Parathyroid adenoma (tissue), 2 donors: ENCODE results near the gene TBC1D20.

ENCODE experiments used
- H2AFZ ChIP-seq: fragments of 300-600 bp; sonication (generic); one replicate; pipeline ENCODE4 v1.7.0; 2017; ENCODE audit warnings: antibody characterized with exemption, mild to moderate bottlenecking
- H3K27ac ChIP-seq: fragments of 300-600 bp; sonication (generic); one replicate; pipeline ENCODE4 v1.7.0; 2017
- H3K27me3 ChIP-seq: fragments of 300-600 bp; sonication (generic); one replicate; pipeline ENCODE4 v1.7.0; 2017; ENCODE audit warnings: low read length; ENCODE audit not compliant: control insufficient read depth, insufficient read depth
- H3K36me3 ChIP-seq: fragments of 300-600 bp; sonication (generic); one replicate; pipeline ENCODE4 v1.7.0; 2017; ENCODE audit warnings: low read length; ENCODE audit not compliant: control insufficient read depth, insufficient read depth
- H3K4me1 ChIP-seq: fragments of 300-600 bp; sonication (generic); one replicate; pipeline ENCODE4 v1.7.0; 2017; ENCODE audit warnings: control low read depth
- H3K4me2 ChIP-seq: fragments of 300-600 bp; sonication (generic); one replicate; pipeline ENCODE4 v1.7.0; 2017; ENCODE audit warnings: low read length
- H3K4me3 ChIP-seq: fragments of 300-600 bp; sonication (generic); one replicate; pipeline ENCODE4 v1.7.0; 2017; ENCODE audit warnings: low read depth, low read length
- H3K79me2 ChIP-seq: fragments of 300-600 bp; sonication (generic); one replicate; pipeline ENCODE4 v1.7.0; 2017; ENCODE audit warnings: control low read depth
- H3K9ac ChIP-seq: fragments of 300-600 bp; sonication (generic); one replicate; pipeline ENCODE4 v1.7.0; 2017; ENCODE audit warnings: mild to moderate bottlenecking
- H3K9me3 ChIP-seq: fragments of 300-600 bp; sonication (generic); one replicate; pipeline ENCODE4 v1.7.0; 2017; ENCODE audit warnings: low read length; ENCODE audit not compliant: control insufficient read depth
- TF ChIP-seq, protein P1 (sequence below): fragments of 300-600 bp; sonication (generic); IDR thresholded peaks from one replicate; pipeline ENCODE4 v1.7.0; 2017; ENCODE audit warnings: antibody characterized with exemption, mild to moderate bottlenecking
- donor health status: primary hyperparathyroidism.

The TBC1D20 gene

DNA sequence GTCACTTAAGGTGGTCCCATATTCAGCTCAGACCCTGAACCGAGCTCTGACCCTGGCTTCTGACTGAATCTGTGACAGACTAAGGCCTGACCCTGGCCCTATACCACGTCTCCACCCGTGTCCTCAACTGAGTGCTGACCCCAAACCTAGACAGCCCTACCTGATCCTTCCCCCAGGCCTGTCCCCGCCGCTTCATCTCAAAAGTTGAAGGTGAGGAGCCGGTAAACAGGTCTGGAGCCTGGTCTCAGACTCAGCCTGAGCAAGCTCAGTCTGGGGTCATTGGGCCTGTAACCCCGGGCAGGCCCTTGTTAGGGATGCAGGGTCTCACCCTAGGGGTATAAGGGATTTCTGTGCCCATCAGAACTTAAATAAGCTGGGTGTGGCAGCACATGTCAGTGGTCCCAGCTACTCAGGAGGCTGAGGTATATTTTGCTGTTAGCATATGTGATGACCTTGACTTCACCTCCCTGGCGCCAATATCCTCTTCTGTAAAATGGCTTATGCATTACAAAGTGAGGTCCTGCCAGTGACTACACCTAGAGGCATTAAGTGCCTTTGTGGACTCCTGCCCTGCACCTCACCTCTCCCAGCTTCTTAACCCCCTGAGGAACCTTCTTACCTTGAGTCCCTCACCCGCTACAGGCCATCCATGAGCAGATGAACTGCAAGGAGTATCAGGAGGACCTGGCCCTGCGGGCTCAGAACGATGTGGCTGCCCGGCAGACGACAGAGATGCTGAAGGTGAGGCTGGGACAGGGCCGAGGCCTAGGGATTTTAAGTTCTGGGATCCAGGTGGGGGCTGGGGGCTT lies 34.3 kb downstream of the TBC1D20 start:
- Histone ChIP-seq H3K4me1 (no peaks in the 10 kb centered on the region), H3K27ac (no peak overlapping the region), H3K27me3 (no peaks in the 10 kb centered on the region), H3K4me3 (no peak overlapping the region), H3K79me2 (no peaks in the 10 kb centered on the region), H3K4me2 (no peak overlapping the region), H3K9me3 (no peaks in the 10 kb centered on the region), H2AFZ (no peak overlapping the region), H3K36me3 (no peaks in the 10 kb centered on the region), H3K9ac (no peak overlapping the region)
- TF ChIP-seq, protein P1, sequence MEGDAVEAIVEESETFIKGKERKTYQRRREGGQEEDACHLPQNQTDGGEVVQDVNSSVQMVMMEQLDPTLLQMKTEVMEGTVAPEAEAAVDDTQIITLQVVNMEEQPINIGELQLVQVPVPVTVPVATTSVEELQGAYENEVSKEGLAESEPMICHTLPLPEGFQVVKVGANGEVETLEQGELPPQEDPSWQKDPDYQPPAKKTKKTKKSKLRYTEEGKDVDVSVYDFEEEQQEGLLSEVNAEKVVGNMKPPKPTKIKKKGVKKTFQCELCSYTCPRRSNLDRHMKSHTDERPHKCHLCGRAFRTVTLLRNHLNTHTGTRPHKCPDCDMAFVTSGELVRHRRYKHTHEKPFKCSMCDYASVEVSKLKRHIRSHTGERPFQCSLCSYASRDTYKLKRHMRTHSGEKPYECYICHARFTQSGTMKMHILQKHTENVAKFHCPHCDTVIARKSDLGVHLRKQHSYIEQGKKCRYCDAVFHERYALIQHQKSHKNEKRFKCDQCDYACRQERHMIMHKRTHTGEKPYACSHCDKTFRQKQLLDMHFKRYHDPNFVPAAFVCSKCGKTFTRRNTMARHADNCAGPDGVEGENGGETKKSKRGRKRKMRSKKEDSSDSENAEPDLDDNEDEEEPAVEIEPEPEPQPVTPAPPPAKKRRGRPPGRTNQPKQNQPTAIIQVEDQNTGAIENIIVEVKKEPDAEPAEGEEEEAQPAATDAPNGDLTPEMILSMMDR: no peak

DNA sequence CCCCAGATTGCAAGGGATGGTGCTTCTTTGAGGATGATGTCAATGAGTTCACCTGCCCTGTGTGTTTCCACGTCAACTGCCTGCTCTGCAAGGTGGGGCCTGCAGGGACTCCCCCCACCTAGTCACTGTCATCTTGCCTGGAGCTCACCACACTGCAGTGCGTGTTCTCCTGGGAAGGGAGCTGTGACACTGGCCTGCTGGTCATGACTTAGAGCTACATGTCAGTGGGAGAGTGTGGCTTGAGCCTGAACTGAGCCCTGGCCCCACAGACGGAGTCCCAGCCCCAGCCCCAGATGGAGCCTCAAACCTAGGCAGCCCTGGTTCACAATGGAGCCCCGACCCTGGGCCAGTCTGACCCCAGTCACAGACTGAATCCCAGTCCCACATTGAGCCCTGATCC lies 34.9 kb downstream of the TBC1D20 start:
- Histone ChIP-seq H3K4me3 (no peak overlapping the region), H3K9me3 (no peaks in the 10 kb centered on the region), H3K79me2 (no peaks in the 10 kb centered on the region), H2AFZ (no peak overlapping the region), H3K9ac (no peak overlapping the region), H3K36me3 (no peaks in the 10 kb centered on the region), H3K4me1 (no peaks in the 10 kb centered on the region), H3K27me3 (no peaks in the 10 kb centered on the region), H3K27ac (no peak overlapping the region), H3K4me2 (no peak overlapping the region)
- TF ChIP-seq, protein P1: no peak

DNA sequence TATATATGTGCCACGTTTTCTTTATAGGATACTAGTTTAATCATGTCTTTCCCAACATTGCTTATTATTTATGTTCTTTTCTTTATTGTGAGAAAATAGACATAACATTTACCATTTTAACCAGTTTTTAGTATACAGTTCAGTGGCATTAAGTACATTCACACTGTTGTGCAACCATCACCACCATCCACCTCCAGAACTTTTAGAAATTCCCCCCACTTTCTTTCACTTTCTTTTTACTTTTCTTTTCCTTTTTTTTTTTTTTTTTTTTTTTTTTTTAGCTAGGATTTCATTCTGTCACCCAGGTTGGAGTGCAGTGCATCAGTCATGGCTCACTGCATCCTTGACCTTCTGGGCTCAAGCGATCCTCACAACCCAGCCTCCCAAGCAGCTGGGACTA lies 35.8 kb downstream of the TBC1D20 start:
- Histone ChIP-seq H3K27me3 (no peaks in the 10 kb centered on the region), H3K9me3 (no peaks in the 10 kb centered on the region), H3K9ac (no peak overlapping the region), H3K4me2 (no peak overlapping the region), H3K79me2 (no peaks in the 10 kb centered on the region), H3K4me3 (no peak overlapping the region), H3K27ac (no peak overlapping the region), H3K36me3 (no peaks in the 10 kb centered on the region), H3K4me1 (no peaks in the 10 kb centered on the region), H2AFZ (no peak overlapping the region)
- TF ChIP-seq, protein P1: no peak

DNA sequence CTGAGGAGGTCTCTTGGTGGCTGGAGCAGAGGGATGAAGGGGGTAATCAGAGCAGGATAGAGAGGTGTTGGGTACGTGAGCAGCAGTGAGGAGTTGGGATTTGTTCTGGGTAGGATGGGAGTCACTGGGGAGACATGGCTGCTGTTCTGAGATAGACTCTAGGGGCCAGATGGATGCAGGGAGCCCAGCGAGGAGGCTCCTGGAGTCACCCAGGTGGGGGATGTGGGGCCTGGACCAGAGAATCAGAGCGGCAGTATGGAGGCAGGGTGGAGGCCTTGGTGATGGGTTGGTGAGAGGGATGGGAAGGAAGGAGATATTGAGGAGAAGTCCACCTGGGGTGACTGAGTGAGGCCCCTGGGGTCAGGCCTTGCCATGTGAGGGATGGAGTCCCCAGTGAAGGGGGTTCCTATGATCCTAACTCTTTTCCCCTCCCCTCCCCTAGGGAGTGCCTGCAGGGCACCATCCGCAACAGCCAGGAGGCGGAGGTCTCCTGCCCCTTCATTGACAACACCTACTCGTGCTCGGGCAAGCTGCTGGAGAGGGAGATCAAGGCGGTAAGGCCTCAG lies 40.6 kb downstream of the TBC1D20 start:
- no peak overlapping the region for H3K9ac ChIP-seq
- H3K4me1 ChIP-seq: no peaks in the 10 kb centered on the region
- TF ChIP-seq, protein P1: no peak
- peaks cover under 1% of the 10 kb centered on the region for H3K79me2 ChIP-seq
- H3K36me3 ChIP-seq: no peaks in the 10 kb centered on the region
- H2AFZ ChIP-seq: no peak overlapping the region
- no peak overlapping the region for H3K4me2 ChIP-seq
- H3K4me3 ChIP-seq: no peak overlapping the region
- no peak overlapping the region for H3K27ac ChIP-seq
- H3K27me3 ChIP-seq: no peaks in the 10 kb centered on the region
- H3K9me3 ChIP-seq: no peaks in the 10 kb centered on the region
